GM12878 (cell line): ENCODE measurements around the gene FFAR3. TPM values are rescaled to one million over a fixed set of nuclear protein-coding genes. Genes with fewer than 3 reads are reported as not detected.

ENCODE experiments used
- ATAC-seq: fragments of 200-7000 bp; cut with Tn5 transposase; 3 replicates; pipeline ENCODE4 v1.9.1; 2020; ENCODE audit warnings: mild to moderate bottlenecking, moderate library complexity
- BruUV-seq: library from RNA; stranded (reverse); fragments of 400-500 nt; replicated peaks from 2 replicates; lab custom pipeline; 2021; lab: Mats Ljungman, UMichigan
- CTCF ChIA-PET: fragments of 300-600 bp; sonication (Branson Sonifier 250); formaldehyde crosslinking; extraction: SDS; loops from one replicate; lab custom pipeline; 2021; ENCODE audit warnings: inconsistent platforms; lab: Yijun Ruan, JAX
- POLR2A ChIA-PET: fragments of 350-600 bp; formaldehyde crosslinking; extraction: SDS; loops from one replicate; lab custom pipeline; 2021; ENCODE audit warnings: inconsistent platforms; lab: Charles Lee
- RAD21 ChIA-PET: fragments of 300-600 bp; sonication (Branson Sonifier 250); formaldehyde crosslinking; loops from one replicate; lab custom pipeline; 2023; ENCODE audit warnings: antibody characterized with exemption; ENCODE audit not compliant: unreplicated experiment; lab: Charles Lee
- SMC1A ChIA-PET: fragments of 300-600 bp; sonication (Branson Sonifier 250); formaldehyde crosslinking; loops from one replicate; lab custom pipeline; 2023; ENCODE audit not compliant: unreplicated experiment, uncharacterized antibody; lab: Charles Lee
- DNase-seq: peaks from one replicate; pipeline ENCODE4 v3.0.0-alpha.2; 2011; ENCODE audit warnings: low read depth, low spot score
- FAIRE-seq: peaks from 3 replicates; lab custom pipeline; 2011; peaks lifted over from hg19 to GRCh38; lab: Jason Lieb, UNC
- H2AFZ ChIP-seq: 2 replicates; pipeline ENCODE4 v1.6.0; 2011; ENCODE audit warnings: low read depth, low read length, control low read depth; ENCODE audit not compliant: control insufficient read depth
- H3K27ac ChIP-seq: 2 replicates; pipeline ENCODE4 v1.5.1; 2011; ENCODE audit warnings: control low read depth; ENCODE audit not compliant: control insufficient read depth, insufficient read depth
- H3K27me3 ChIP-seq, 2 experiments: replicated peaks in 1 of 2; 2 replicates each; pipeline versions ENCODE4 v1.6.0 to v1.6.1; 2011; ENCODE audit warnings: low read length in 1 of 2; ENCODE audit not compliant: control insufficient read depth in 2 of 2, insufficient read depth in 2 of 2
- H3K36me3 ChIP-seq, 2 experiments: 2 replicates each; pipeline ENCODE4 v1.5.1; 2011; ENCODE audit warnings: low read length in 1 of 2; ENCODE audit not compliant: control insufficient read depth in 2 of 2, insufficient read depth in 2 of 2
- H3K4me1 ChIP-seq: 2 replicates; pipeline ENCODE4 v1.6.1; 2011; ENCODE audit warnings: mild to moderate bottlenecking, low read length, moderate library complexity, mixed read lengths; ENCODE audit not compliant: control insufficient read depth, insufficient read depth
- H3K4me2 ChIP-seq: 2 replicates; pipeline ENCODE4 v1.6.0; 2011; ENCODE audit warnings: control low read depth; ENCODE audit not compliant: control insufficient read depth, insufficient read depth
- H3K4me3 ChIP-seq: fragments of 200-600 bp; sonication (generic); 2 replicates; pipeline ENCODE4 v1.5.1; 2016
- H3K79me2 ChIP-seq: 2 replicates; pipeline ENCODE4 v1.6.0; 2011; ENCODE audit warnings: low read length; ENCODE audit not compliant: control insufficient read depth, insufficient read depth
- H3K9ac ChIP-seq: 2 replicates; pipeline ENCODE4 v1.8.0; 2011; ENCODE audit warnings: low read length, control low read depth, mixed read lengths; ENCODE audit not compliant: control insufficient read depth, insufficient read depth
- H3K9me3 ChIP-seq: replicated peaks from 3 replicates; pipeline ENCODE4 v1.5.1; 2011; ENCODE audit warnings: mild to moderate bottlenecking, low read length; ENCODE audit not compliant: control insufficient read depth, insufficient read depth
- H4K20me1 ChIP-seq: 2 replicates; pipeline ENCODE4 v1.6.0; 2011; ENCODE audit not compliant: control insufficient read depth, insufficient read depth
- BMI1 ChIP-seq: fragments of 450-650 bp; IDR thresholded peaks from 2 replicates; pipeline ENCODE4 v1.6.1; 2016; ENCODE audit warnings: mild to moderate bottlenecking, moderate library complexity, borderline replicate concordance
- CREM ChIP-seq: IDR thresholded peaks from 2 replicates; pipeline ENCODE4 v1.6.1; 2014; ENCODE audit warnings: antibody characterized with exemption, low read depth
- CTCF ChIP-seq, 3 experiments: IDR thresholded peaks in 2 of 3; conservative IDR thresholded peaks in 1 of 3; 2 replicates each; pipeline ENCODE4 v1.5.1; 2011; ENCODE audit warnings: low read depth in 3 of 3, low read length in 3 of 3, mild to moderate bottlenecking in 3 of 3, control low read depth in 2 of 3, moderate library complexity in 2 of 3, inconsistent platforms in 1 of 3, mixed read lengths in 1 of 3; ENCODE audit not compliant: control insufficient read depth in 2 of 3, insufficient read depth in 1 of 3; ENCODE audit errors: extremely low read depth in 1 of 3
- FOXM1 ChIP-seq: IDR thresholded peaks from 2 replicates; pipeline ENCODE4 v1.6.1; 2012; ENCODE audit warnings: low read depth, mild to moderate bottlenecking, inconsistent platforms, low read length, moderate library complexity
- GABPA ChIP-seq: IDR thresholded peaks from 2 replicates; pipeline ENCODE4 v1.6.1; 2014; ENCODE audit warnings: antibody characterized with exemption, low read depth, mild to moderate bottlenecking, inconsistent platforms
- MEF2B ChIP-seq: fragments of 450-650 bp; IDR thresholded peaks from 2 replicates; pipeline ENCODE4 v1.6.1; 2018; ENCODE audit warnings: mild to moderate bottlenecking, moderate library complexity; ENCODE audit not compliant: partially characterized antibody, poor library complexity, severe bottlenecking
- RELA ChIP-seq: fragments of 450-650 bp; IDR thresholded peaks from 2 replicates; pipeline ENCODE4 v1.8.0; 2014; ENCODE audit warnings: borderline replicate concordance; ENCODE audit not compliant: partially characterized antibody
- SREBF2 ChIP-seq: IDR thresholded peaks from 2 replicates; pipeline ENCODE4 v1.6.1; 2012; ENCODE audit warnings: mild to moderate bottlenecking, low read length
- ZNF217 ChIP-seq: fragments of 450-650 bp; IDR thresholded peaks from 2 replicates; pipeline ENCODE4 v1.6.1; 2017; ENCODE audit warnings: antibody characterized with exemption, mild to moderate bottlenecking
- whole genome bisulfite sequencing: methylation state at CpG from one replicate; pipeline ENCODE4 v1.1.6; 2016; ENCODE audit warnings: low lambda C conversion rate; ENCODE audit not compliant: insufficient replicate concordance, insufficient coverage; ENCODE audit errors: missing lambda C conversion rate; 5-methylcytosine and 5-hydroxymethylcytosine counted together
- in situ Hi-C: fragments of 300-500 bp; cut with MboI; formaldehyde crosslinking; loops from 9 replicates; pipeline ENCODE4 v1.14.3; 2018; ENCODE audit warnings: mixed read lengths
- intact Hi-C: fragments of 100-400 bp; cut with micrococcal nuclease; formaldehyde crosslinking; loops from one replicate; pipeline ENCODE4 v1.14.2; 2022; ENCODE audit not compliant: unreplicated experiment
- polyA plus RNA-seq, 11 experiments: library from polyadenylated mRNA; depleted of rRNA in 4 of 11; unstranded in 6 of 11; stranded (reverse) in 5 of 11; fragments of >200 nt; fragmentation: Nextera tagmentation in 4 of 11; fragmentation: Illumina TruSeq in 1 of 11; extraction: Ambion mirVana in 4 of 11; extraction: Trizol in 1 of 11; gene quantifications; 1 replicate in 1 of 11; 2 replicates in 10 of 11; pipeline versions ENCODE4 v1.2.1 to v1.2.3, GENCODE V29; 2011 to 2016; ENCODE audit warnings: inconsistent platforms in 2 of 11, missing spikeins in 2 of 11, low read depth in 1 of 11
- total RNA-seq, 4 experiments: library from RNA; depleted of rRNA in 3 of 4; stranded (reverse); fragments of >200 nt in 3 of 4; fragmentation: Illumina TruSeq in 1 of 4; extraction: Trizol in 1 of 4; gene quantifications; 2 replicates each; pipeline versions ENCODE4 v1.2.1 to v1.2.3, GENCODE V29; 2013 to 2021
- TF ChIP-seq, protein P1 (sequence below): fragments of 450-650 bp; IDR thresholded peaks from 2 replicates; pipeline ENCODE4 v1.6.1; 2017; ENCODE audit warnings: mild to moderate bottlenecking, moderate library complexity
- TF ChIP-seq, protein P2 (sequence below): IDR thresholded peaks from 2 replicates; pipeline ENCODE4 v1.6.1; 2012; ENCODE audit warnings: improper control_type of control experiment, low read depth, low read length; ENCODE audit not compliant: insufficient replicate concordance

The FFAR3 gene
- total and polyA plus RNA-seq, 10 of the 15 experiments (the other 5 are each of a cell fraction or from before 2014, with no cell fraction given), result 0.15 to 0.18 TPM; not detected in 8

DNA sequence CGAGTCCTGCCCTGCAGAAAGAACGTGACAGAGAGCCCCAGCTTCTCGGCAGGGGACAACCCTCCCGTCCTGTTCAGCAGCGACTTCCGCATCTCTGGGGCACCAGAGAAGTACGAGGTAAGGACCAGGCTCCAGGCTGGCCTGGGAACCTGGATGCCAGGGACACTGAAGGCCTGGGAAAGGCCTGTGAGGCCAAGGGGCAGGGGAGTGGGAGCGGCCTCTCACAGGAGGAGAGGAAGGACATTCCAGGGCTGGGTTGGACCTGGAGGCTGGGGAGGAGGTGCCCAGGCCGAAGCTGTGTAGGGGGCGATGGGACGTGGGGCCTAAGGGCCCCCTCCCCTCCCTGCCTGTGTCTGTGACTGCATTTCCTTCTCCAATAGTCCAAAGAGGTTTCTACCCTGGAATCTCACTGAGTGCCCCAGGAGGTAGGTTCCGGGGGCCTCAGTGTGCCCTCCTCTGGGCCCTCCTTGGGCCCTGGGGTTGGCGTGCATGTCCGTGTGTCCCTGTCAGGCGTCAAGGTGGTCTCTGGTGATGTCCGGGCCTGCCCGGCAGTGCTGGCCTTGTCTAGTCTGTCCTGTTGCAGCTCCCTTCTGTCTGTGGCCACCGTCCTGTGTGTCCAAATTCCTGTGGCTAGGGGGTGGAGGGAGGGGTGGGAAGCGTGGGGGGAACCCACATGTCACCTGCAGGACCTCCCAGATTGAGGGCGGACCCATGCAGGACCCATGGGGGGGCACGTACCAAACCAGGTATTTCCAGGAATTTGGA, 46.2 kb upstream of the FFAR3 start:
- H3K79me2 ChIP-seq, result no peaks in the 10 kb centered on the region
- ChIA-PET POLR2A (interaction anchor here (1.0 kb wide), 1 partner anchor 11 kb away, joined by 3 read pairs; no protein-coding TSS in a partner anchor), CTCF (no interaction called here), SMC1A (interaction anchor here (0.6 to 2.3 kb wide), 4 partner anchors 11 to 219 kb away, joined by 3 to 10 read pairs (median 6); no protein-coding TSS in a partner anchor), RAD21 (interaction anchor here (1.7 kb wide), 1 partner anchor 156 kb away, joined by 5 read pairs; no protein-coding TSS in a partner anchor)
- FAIRE-seq (no peak), DNase-seq (no peak), ATAC-seq (no peak)
- H3K4me1 ChIP-seq, result no peaks in the 10 kb centered on the region
- H3K9ac ChIP-seq, result no peak overlapping the region
- no TSS peak for BruUV-seq
- H3K27me3 ChIP-seq, result no peaks in the 10 kb centered on the region
- intact Hi-C loops, result no loop called here
- H4K20me1 ChIP-seq, result no peaks in the 10 kb centered on the region
- 62% methylated on average over 21 of the region's 21 CpGs for WGBS
- H3K4me3 ChIP-seq, result no peak overlapping the region
- H3K36me3 ChIP-seq, result no peaks in the 10 kb centered on the region; a peak in 1 of 4 replicates
- no peaks in the 10 kb centered on the region for H3K9me3 ChIP-seq
- no peak overlapping the region for H3K27ac ChIP-seq
- no peak overlapping the region for H2AFZ ChIP-seq
- H3K4me2 ChIP-seq, result no peak overlapping the region
- in situ Hi-C loops, result no loop called here
- no peak for TF ChIP-seq CTCF (IDR thresholded peaks at IDR 0.05 in 2 of 3, conservative IDR thresholded peaks at IDR 0.05 in 1 of 3; ENCODE audit: control insufficient read depth in 2 of 3, extremely low read depth in 1 of 3, insufficient read depth in 1 of 3, low read depth in 3 of 3, low read length in 3 of 3)
- no peak for TF ChIP-seq FOXM1
- TF ChIP-seq, protein P1, sequence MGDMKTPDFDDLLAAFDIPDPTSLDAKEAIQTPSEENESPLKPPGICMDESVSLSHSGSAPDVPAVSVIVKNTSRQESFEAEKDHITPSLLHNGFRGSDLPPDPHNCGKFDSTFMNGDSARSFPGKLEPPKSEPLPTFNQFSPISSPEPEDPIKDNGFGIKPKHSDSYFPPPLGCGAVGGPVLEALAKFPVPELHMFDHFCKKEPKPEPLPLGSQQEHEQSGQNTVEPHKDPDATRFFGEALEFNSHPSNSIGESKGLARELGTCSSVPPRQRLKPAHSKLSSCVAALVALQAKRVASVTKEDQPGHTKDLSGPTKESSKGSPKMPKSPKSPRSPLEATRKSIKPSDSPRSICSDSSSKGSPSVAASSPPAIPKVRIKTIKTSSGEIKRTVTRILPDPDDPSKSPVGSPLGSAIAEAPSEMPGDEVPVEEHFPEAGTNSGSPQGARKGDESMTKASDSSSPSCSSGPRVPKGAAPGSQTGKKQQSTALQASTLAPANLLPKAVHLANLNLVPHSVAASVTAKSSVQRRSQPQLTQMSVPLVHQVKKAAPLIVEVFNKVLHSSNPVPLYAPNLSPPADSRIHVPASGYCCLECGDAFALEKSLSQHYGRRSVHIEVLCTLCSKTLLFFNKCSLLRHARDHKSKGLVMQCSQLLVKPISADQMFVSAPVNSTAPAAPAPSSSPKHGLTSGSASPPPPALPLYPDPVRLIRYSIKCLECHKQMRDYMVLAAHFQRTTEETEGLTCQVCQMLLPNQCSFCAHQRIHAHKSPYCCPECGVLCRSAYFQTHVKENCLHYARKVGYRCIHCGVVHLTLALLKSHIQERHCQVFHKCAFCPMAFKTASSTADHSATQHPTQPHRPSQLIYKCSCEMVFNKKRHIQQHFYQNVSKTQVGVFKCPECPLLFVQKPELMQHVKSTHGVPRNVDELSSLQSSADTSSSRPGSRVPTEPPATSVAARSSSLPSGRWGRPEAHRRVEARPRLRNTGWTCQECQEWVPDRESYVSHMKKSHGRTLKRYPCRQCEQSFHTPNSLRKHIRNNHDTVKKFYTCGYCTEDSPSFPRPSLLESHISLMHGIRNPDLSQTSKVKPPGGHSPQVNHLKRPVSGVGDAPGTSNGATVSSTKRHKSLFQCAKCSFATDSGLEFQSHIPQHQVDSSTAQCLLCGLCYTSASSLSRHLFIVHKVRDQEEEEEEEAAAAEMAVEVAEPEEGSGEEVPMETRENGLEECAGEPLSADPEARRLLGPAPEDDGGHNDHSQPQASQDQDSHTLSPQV, result no peak
- TF ChIP-seq, protein P2, sequence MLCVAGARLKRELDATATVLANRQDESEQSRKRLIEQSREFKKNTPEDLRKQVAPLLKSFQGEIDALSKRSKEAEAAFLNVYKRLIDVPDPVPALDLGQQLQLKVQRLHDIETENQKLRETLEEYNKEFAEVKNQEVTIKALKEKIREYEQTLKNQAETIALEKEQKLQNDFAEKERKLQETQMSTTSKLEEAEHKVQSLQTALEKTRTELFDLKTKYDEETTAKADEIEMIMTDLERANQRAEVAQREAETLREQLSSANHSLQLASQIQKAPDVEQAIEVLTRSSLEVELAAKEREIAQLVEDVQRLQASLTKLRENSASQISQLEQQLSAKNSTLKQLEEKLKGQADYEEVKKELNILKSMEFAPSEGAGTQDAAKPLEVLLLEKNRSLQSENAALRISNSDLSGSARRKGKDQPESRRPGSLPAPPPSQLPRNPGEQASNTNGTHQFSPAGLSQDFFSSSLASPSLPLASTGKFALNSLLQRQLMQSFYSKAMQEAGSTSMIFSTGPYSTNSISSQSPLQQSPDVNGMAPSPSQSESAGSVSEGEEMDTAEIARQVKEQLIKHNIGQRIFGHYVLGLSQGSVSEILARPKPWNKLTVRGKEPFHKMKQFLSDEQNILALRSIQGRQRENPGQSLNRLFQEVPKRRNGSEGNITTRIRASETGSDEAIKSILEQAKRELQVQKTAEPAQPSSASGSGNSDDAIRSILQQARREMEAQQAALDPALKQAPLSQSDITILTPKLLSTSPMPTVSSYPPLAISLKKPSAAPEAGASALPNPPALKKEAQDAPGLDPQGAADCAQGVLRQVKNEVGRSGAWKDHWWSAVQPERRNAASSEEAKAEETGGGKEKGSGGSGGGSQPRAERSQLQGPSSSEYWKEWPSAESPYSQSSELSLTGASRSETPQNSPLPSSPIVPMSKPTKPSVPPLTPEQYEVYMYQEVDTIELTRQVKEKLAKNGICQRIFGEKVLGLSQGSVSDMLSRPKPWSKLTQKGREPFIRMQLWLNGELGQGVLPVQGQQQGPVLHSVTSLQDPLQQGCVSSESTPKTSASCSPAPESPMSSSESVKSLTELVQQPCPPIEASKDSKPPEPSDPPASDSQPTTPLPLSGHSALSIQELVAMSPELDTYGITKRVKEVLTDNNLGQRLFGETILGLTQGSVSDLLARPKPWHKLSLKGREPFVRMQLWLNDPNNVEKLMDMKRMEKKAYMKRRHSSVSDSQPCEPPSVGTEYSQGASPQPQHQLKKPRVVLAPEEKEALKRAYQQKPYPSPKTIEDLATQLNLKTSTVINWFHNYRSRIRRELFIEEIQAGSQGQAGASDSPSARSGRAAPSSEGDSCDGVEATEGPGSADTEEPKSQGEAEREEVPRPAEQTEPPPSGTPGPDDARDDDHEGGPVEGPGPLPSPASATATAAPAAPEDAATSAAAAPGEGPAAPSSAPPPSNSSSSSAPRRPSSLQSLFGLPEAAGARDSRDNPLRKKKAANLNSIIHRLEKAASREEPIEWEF, result no peak
- TF ChIP-seq ZNF217, result no peak
- TF ChIP-seq CREM, result no peak
- no peak for TF ChIP-seq GABPA
- TF ChIP-seq SREBF2, result no peak
- TF ChIP-seq RELA, result no peak
- TF ChIP-seq BMI1, result no peak
- TF ChIP-seq MEF2B, result no peak
